Activated naive CD8-positive, alpha-beta T cell treated with anti-CD3 and anti-CD28 coated beads, Interleukin-2, amount 50 U/mL, for 24 hours (primary cell): ENCODE measurements around the gene SLC35B4.

Source experiments
- ATAC-seq: fragments of 150-1000 bp; cut with Tn5 transposase; one replicate; pipeline ENCODE4 v1.10.0; 2021
- DNase-seq: peaks from one replicate; pipeline ENCODE4 v3.0.0; 2021
- H3K27ac Mint-ChIP-seq: one replicate; pipeline ENCODE4 v1.8.0; 2021; ENCODE audit warnings: mild to moderate bottlenecking, mixed read lengths
- H3K27me3 Mint-ChIP-seq: one replicate; pipeline ENCODE4 v1.8.0; 2021; ENCODE audit warnings: mixed read lengths
- H3K36me3 Mint-ChIP-seq: one replicate; pipeline ENCODE4 v1.8.0; 2021; ENCODE audit warnings: low read depth, mixed read lengths
- H3K4me1 Mint-ChIP-seq: one replicate; pipeline ENCODE4 v1.8.0; 2021; ENCODE audit warnings: mixed read lengths
- H3K4me3 Mint-ChIP-seq: one replicate; pipeline ENCODE4 v1.8.0; 2021; ENCODE audit warnings: mild to moderate bottlenecking, moderate library complexity, mixed read lengths
- H3K9me3 Mint-ChIP-seq: one replicate; pipeline ENCODE4 v1.8.0; 2021; ENCODE audit warnings: mixed read lengths

Gene SLC35B4

DNA sequence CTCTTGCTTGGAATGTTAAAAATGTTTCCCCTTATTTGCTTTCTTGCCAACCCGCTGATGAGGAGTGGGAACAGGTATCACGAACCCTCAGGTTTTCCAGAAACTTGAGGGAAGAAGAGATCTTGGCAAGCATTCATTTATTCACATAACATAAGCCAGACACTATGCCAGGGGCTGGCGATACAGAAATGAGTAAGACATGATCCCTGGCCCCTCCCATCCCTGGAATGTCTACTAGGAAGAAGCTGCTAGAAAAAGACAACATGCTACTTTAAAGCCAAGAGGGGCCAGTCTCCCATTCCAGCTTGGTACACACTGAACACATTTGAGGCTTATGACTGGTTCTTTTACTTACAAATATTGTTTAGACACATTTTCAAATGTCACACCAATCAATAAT lies 26.4 kb downstream of the SLC35B4 start:
- H3K27me3 Mint-ChIP-seq = no peaks in the 10 kb centered on the region
- peaks cover 2% of the 10 kb centered on the region for H3K4me1 Mint-ChIP-seq
- no peak overlapping the region for H3K4me3 Mint-ChIP-seq
- peaks cover 16% of the 10 kb centered on the region for H3K36me3 Mint-ChIP-seq
- DNase-seq (no peak), ATAC-seq (no peak)
- no peak overlapping the region for H3K27ac Mint-ChIP-seq
- no peaks in the 10 kb centered on the region for H3K9me3 Mint-ChIP-seq

DNA sequence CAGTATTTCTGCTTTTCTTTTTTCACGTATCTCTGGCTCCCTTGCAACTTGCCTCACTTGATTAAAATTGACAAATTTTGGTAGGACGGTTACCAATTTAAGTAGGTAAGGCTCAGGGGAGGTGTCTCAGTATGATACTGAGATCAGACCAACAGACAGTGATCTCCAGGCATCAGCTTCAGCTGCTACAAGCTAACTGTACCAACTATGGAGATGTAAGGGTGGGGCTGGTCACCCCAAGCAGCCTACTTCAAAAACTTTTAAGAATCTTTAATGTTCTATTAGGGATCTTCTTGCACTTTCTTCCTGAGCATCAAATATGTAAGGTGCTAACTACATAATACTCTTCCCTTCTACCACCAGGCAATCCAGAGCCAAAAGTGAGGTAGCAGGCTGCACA lies 26.9 kb downstream of the SLC35B4 start:
- Mint-ChIP-seq H3K9me3 (no peaks in the 10 kb centered on the region), H3K36me3 (peaks cover 11% of the 10 kb centered on the region), H3K27me3 (no peaks in the 10 kb centered on the region), H3K27ac (no peak overlapping the region), H3K4me3 (no peak overlapping the region), H3K4me1 (peaks cover 2% of the 10 kb centered on the region)
- no peak for DNase-seq
- no peak for ATAC-seq

DNA sequence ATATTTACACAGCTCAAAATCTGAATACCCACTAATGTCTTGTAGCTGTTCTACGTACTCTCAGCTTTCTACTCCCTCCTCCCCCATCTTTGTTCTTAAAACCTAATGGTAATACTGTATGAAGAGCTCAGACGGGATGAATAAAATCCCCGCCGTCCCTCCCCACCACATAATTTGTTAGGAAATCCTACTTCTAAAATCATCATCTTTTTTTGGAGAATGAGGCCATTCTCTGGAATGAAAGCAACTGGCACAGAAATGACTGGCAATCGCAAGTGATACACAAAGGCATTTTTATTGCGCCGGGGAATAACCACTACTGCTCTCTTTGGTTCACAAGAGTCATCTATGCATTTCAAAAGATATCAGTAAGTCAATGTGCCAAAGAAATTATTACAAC lies 27.3 kb downstream of the SLC35B4 start:
- Mint-ChIP-seq H3K36me3 (peaks cover 7% of the 10 kb centered on the region), H3K9me3 (no peaks in the 10 kb centered on the region), H3K4me1 (peaks cover 2% of the 10 kb centered on the region), H3K4me3 (no peak overlapping the region), H3K27ac (no peak overlapping the region), H3K27me3 (no peaks in the 10 kb centered on the region)
- DNase-seq (no peak), ATAC-seq (no peak)

DNA sequence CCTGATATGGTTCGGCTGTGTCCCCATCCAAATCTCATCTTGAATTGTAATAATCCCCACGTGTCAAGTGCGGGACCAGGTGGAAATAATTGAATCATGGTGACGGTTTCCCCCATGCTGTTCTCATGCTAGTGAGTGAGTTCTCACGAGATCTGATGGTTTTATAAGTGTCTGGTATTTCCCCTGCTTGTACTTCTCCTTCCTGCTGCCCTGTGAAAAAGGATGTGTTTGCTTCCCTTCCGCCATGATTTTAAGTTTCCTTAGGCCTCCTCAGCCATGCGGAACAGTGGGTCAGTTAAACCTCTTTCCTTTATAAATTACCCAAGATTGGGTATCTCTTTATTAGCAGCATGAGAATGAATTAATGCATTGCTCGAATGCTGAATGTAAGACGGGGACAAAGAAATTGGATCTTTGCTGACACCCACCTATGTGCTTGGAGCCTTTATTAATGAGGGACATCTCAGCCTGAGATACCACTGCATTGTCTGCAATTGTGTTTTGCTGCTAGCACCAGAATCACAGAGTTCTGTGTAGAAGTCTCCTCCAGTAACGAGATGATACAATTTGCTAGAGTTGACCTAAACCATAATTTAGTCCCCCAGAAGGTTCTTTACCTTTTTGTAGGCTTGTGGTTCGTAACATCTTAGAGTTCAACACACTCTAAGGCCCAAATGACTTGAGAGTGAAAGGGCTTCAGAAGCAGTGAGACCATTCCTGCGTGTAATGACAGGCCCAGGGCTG lies 28.6 kb downstream of the SLC35B4 start:
- ATAC-seq (no peak), DNase-seq (no peak)
- Mint-ChIP-seq H3K36me3 (peaks cover under 1% of the 10 kb centered on the region), H3K27me3 (no peaks in the 10 kb centered on the region), H3K27ac (no peak overlapping the region), H3K9me3 (no peaks in the 10 kb centered on the region), H3K4me1 (peaks cover under 1% of the 10 kb centered on the region), H3K4me3 (no peak overlapping the region)

DNA sequence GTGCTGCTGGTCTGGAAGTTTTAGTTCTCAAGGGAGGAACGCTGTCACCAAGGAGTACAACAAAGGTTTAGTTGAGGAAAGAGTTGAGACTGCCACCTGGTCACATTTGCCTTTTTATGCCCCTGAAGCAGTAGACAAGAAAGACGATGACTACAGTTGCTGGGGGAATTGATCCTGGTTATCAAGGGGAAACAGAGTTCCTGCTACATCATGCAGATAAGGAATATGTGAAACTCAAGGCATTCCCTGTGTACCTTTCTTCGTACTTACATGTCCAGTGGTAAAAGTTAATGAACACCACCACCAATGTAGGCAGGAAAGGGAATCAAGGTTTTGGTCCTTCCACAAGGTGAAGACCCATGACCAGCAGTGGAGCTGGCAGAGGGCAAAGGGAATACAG lies 31.8 kb downstream of the SLC35B4 start:
- DNase-seq (no peak), ATAC-seq (no peak)
- Mint-ChIP-seq H3K27me3 (peaks cover 8% of the 10 kb centered on the region), H3K4me1 (no peaks in the 10 kb centered on the region), H3K4me3 (no peak overlapping the region), H3K9me3 (no peaks in the 10 kb centered on the region), H3K36me3 (no peaks in the 10 kb centered on the region), H3K27ac (no peak overlapping the region)

GRCh38 chr7:134284011-134284410 lies 32.7 kb downstream of the SLC35B4 start:
- ATAC-seq (no peak), DNase-seq (no peak)
- H3K4me3 Mint-ChIP-seq = no peak overlapping the region
- no peaks in the 10 kb centered on the region for H3K36me3 Mint-ChIP-seq
- no peak overlapping the region for H3K27ac Mint-ChIP-seq
- H3K27me3 Mint-ChIP-seq = peaks cover 11% of the 10 kb centered on the region
- no peaks in the 10 kb centered on the region for H3K4me1 Mint-ChIP-seq
- no peaks in the 10 kb centered on the region for H3K9me3 Mint-ChIP-seq

DNA sequence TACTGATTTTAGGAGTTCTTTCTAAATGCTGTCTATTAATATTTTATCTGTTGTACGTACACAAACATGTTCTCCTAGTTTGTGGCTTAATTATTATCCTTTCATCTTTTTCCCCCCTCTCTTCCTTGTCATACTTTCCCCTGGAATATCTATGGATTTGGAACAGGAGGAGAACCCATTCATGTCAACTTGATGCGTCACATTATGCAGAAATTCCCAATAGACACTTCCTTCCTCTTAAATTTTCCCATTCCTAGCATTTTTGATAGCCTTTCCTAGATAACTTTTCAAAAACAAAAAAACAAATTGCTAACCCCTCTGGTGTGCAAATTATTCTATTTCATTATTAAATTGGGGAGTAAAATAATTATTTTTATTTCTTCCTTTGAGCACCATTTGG lies 36.2 kb downstream of the SLC35B4 start:
- no peak for ATAC-seq
- no peaks in the 10 kb centered on the region for H3K36me3 Mint-ChIP-seq
- no peaks in the 10 kb centered on the region for H3K4me1 Mint-ChIP-seq
- peaks cover 30% of the 10 kb centered on the region for H3K27me3 Mint-ChIP-seq
- H3K27ac Mint-ChIP-seq = no peak overlapping the region
- H3K9me3 Mint-ChIP-seq = no peaks in the 10 kb centered on the region
- H3K4me3 Mint-ChIP-seq = no peak overlapping the region
- DNase-seq = no peak

DNA sequence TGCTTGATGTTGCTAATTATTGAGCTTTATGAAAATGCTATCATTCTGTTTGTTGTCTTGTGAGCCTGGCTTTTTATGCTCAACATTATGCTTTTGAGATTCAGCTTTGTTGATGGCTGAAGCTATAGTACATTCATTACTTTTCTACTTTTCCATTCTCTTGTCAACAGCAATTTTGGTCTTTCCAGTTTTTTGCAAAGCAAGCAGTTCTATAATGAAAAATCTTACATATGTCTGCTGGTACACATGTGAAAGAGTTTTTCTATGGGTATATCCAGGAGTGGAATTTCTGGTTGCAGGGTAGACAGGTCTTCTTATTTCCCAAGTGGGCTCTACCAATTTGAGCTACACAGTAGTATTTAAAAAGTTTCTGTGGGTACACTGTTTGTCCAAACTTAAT lies 36.8 kb downstream of the SLC35B4 start:
- DNase-seq (no peak), ATAC-seq (no peak)
- peaks cover 33% of the 10 kb centered on the region for H3K27me3 Mint-ChIP-seq
- no peak overlapping the region for H3K4me3 Mint-ChIP-seq
- H3K36me3 Mint-ChIP-seq = no peaks in the 10 kb centered on the region
- no peaks in the 10 kb centered on the region for H3K4me1 Mint-ChIP-seq
- H3K9me3 Mint-ChIP-seq = no peaks in the 10 kb centered on the region
- H3K27ac Mint-ChIP-seq = no peak overlapping the region

DNA sequence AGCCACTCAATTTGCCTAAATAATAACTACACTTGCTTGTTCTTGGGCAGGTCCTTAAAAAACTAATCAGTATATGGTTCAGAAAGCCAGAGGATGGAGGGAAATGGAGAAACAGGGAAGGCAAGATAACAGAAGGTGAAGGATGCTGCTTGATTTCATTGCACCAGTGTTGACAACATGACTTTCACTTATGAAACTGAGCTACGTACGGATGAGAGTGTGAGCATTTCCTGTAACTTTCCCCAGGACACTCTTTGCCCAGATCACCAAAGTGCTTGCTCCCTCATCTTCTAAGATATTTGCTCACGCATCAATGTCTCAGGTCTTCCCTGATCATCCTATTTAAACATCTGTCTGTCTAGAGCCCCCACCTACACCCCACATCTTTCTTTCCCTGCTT lies 37.4 kb downstream of the SLC35B4 start:
- Mint-ChIP-seq H3K36me3 (no peaks in the 10 kb centered on the region), H3K27me3 (peaks cover 35% of the 10 kb centered on the region), H3K4me1 (no peaks in the 10 kb centered on the region), H3K4me3 (no peak overlapping the region), H3K9me3 (no peaks in the 10 kb centered on the region), H3K27ac (no peak overlapping the region)
- ATAC-seq (no peak), DNase-seq (no peak)

DNA sequence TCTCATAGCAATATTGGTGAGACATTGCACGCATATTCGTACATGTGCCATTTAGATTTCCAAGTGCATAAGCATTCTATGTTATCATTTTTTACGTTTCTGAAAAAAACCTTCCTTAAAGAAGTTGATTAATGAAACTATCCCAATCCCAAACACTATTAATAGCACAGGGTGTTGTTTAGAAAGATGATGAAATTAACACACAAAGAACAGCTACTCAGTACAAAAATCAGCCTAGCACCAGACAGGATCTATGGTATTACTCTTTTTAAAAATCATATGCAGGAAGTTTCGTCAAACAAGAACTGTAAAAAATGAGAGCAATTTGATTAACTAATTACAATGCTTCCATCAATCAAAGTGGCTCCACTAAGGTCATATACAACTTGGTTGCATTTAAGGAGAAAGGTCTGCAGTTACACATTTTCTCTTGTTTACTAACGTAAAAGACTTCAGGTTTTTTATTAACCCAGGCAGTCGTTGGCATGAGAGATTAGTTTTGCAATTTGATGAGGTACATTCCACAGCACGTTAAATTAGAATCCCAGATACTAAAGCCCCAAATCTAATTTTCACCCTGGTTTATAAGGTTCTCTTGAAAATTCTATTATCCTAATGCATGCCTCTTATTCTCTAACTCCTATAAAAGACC lies 38.1 kb downstream of the SLC35B4 start:
- peaks cover 35% of the 10 kb centered on the region for H3K27me3 Mint-ChIP-seq
- no peaks in the 10 kb centered on the region for H3K9me3 Mint-ChIP-seq
- ATAC-seq = no peak
- H3K4me3 Mint-ChIP-seq = no peak overlapping the region
- no peak overlapping the region for H3K27ac Mint-ChIP-seq
- no peaks in the 10 kb centered on the region for H3K36me3 Mint-ChIP-seq
- H3K4me1 Mint-ChIP-seq = no peaks in the 10 kb centered on the region
- DNase-seq = no peak

DNA sequence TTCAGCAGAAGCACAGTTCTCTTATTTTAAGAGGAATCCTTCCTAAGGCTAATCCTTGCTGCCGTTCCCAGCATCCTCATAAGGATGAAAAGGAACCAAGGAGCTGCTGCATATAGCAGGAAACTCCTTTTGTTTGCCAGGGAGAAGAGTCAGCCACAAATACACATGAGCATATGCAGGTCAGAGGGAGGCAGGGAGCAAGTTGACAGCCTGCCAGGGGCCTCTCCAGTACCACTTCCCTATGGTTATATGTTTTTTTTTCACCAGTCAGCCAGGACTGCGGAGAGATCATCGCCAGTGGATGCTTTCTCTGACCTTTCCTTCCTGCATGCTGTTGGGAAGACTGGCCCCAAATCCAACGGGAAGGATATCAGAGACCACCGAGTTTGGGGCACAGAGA lies 39.8 kb downstream of the SLC35B4 start:
- H3K4me1 Mint-ChIP-seq = no peaks in the 10 kb centered on the region
- DNase-seq = no peak
- H3K27me3 Mint-ChIP-seq = peaks cover 35% of the 10 kb centered on the region
- no peaks in the 10 kb centered on the region for H3K36me3 Mint-ChIP-seq
- no peak for ATAC-seq
- no peak overlapping the region for H3K4me3 Mint-ChIP-seq
- H3K27ac Mint-ChIP-seq = no peak overlapping the region
- no peaks in the 10 kb centered on the region for H3K9me3 Mint-ChIP-seq

DNA sequence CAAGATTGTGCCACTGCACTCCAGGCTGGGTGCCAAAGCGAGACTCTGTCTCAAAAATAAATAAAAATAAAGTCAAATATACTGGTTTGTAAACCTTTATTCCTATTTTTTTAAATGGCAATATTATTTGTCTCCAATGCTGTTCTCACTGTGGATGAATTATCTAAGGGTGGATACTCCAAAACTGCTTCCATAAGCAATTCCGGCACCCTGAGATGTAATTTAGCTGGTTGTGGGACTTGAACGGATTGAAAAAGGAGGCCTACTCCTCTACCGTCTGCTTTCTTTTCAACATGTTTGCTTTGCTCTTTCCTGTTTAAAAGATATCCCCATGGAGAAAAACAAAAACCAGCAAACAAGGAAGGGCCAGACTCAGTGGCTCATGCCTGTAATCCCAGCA lies 54.4 kb downstream of the SLC35B4 start:
- no peak overlapping the region for H3K27ac Mint-ChIP-seq
- no peak overlapping the region for H3K4me3 Mint-ChIP-seq
- ATAC-seq (no peak), DNase-seq (no peak)
- H3K4me1 Mint-ChIP-seq = no peaks in the 10 kb centered on the region
- H3K27me3 Mint-ChIP-seq = peaks cover 3% of the 10 kb centered on the region
- H3K36me3 Mint-ChIP-seq = no peaks in the 10 kb centered on the region
- peaks cover 14% of the 10 kb centered on the region for H3K9me3 Mint-ChIP-seq

- Mint-ChIP-seq H3K4me1 (no peaks in the 10 kb centered on the region), H3K4me3 (no peak overlapping the region), H3K36me3 (no peaks in the 10 kb centered on the region), H3K27me3 (peaks cover 5% of the 10 kb centered on the region), H3K9me3 (peaks cover 3% of the 10 kb centered on the region), H3K27ac (no peak overlapping the region)
- DNase-seq (no peak), ATAC-seq (no peak)
These were observed 60.9 kb downstream of the SLC35B4 start for GRCh38 chr7:134255814-134256213.

- H3K4me1 Mint-ChIP-seq = no peaks in the 10 kb centered on the region
- H3K36me3 Mint-ChIP-seq = no peaks in the 10 kb centered on the region
- ATAC-seq (no peak), DNase-seq (no peak)
- no peak overlapping the region for H3K27ac Mint-ChIP-seq
- peaks cover 3% of the 10 kb centered on the region for H3K9me3 Mint-ChIP-seq
- no peak overlapping the region for H3K4me3 Mint-ChIP-seq
- peaks cover 9% of the 10 kb centered on the region for H3K27me3 Mint-ChIP-seq
These were observed 62.4 kb downstream of the SLC35B4 start for GRCh38 chr7:134254311-134254710.

DNA sequence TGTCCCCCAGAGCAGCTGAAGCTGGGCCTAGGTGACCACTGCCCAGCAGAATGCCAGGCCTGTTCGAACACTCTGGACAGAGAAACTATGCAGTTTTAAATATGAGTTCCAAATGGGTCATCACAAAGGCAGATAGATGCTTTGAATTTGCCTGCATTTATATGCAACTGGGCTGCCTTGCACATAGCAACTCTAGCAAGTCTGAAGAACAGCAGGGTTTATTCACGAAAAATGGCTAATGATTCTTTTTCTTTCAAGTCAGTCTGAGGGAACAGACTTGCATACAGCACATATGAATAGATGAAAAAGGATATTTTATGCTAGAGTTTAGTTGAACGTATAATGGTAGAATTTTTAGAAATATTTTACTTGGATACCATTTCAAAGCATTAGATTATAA lies 68.5 kb downstream of the SLC35B4 start:
- Mint-ChIP-seq H3K27ac (no peak overlapping the region), H3K27me3 (peaks cover 7% of the 10 kb centered on the region), H3K36me3 (no peaks in the 10 kb centered on the region), H3K4me3 (no peak overlapping the region), H3K9me3 (no peaks in the 10 kb centered on the region), H3K4me1 (no peaks in the 10 kb centered on the region)
- no peak for ATAC-seq
- no peak for DNase-seq
